Neural progenitor cell (in vitro differentiated cells): Measurements from ENCODE around the gene PHF2.

ENCODE experiments used
- EZH2 ChIP-seq: fragments of 200-600 bp; sonication (generic); IDR thresholded peaks from 2 replicates; pipeline ENCODE4 v1.6.1; 2017; ENCODE audit warnings: antibody characterized with exemption, mild to moderate bottlenecking, moderate library complexity
- EZH2phosphoT487 ChIP-seq: fragments of 200-600 bp; sonication (generic); IDR thresholded peaks from 2 replicates; pipeline ENCODE4 v1.6.1; 2017; ENCODE audit warnings: antibody characterized with exemption
- TF ChIP-seq, protein P1 (sequence below): fragments of 200-600 bp; sonication (generic); IDR thresholded peaks from 2 replicates; pipeline ENCODE4 v1.5.1; 2017; ENCODE audit warnings: antibody characterized with exemption, mild to moderate bottlenecking

DNA sequence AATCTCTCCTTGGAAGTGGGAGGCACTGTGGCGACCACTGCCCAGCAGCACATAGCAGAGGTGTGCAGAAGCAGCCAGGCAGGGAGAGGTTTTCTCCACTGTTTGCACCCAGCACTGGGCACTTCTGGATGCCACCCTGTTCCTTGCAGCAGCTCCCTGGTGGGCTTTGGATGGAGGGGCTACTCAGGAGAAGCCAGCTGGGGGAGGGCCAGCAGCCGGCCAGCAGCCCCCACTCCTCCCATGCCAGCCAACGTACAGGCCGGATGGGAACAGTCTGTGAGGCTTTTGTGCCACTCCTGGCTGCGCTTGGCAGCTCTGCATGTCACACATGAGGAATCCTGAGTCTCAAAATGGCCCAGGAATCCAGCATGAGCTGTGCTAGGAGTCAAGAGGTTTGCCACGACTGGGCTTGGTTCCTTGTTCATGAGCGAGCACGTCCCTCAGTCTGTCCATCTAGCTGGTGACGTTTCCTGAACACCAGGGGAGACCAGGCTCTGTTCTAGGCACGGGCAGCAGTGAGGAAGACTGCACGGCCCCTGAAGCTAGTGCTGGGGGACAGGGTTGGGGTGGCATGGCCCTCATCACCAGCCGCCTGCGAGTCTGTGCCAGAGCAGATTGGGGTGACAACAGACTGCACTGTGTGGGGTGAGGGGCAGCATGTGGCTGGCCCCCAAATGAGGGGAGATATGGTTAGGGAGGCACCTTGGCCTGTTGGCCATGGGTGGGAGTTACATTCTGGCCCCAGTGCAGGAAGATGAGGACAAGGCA, 10.1 kb downstream of the PHF2 start:
- TF ChIP-seq, protein P1, sequence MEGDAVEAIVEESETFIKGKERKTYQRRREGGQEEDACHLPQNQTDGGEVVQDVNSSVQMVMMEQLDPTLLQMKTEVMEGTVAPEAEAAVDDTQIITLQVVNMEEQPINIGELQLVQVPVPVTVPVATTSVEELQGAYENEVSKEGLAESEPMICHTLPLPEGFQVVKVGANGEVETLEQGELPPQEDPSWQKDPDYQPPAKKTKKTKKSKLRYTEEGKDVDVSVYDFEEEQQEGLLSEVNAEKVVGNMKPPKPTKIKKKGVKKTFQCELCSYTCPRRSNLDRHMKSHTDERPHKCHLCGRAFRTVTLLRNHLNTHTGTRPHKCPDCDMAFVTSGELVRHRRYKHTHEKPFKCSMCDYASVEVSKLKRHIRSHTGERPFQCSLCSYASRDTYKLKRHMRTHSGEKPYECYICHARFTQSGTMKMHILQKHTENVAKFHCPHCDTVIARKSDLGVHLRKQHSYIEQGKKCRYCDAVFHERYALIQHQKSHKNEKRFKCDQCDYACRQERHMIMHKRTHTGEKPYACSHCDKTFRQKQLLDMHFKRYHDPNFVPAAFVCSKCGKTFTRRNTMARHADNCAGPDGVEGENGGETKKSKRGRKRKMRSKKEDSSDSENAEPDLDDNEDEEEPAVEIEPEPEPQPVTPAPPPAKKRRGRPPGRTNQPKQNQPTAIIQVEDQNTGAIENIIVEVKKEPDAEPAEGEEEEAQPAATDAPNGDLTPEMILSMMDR = no peak
- TF ChIP-seq EZH2phosphoT487 = no peak
- no peak for TF ChIP-seq EZH2
